Liver (tissue), 3 donors: ENCODE data around the gene BRINP3.

Experiments
- GABPA ChIP-seq, 2 donors: IDR thresholded peaks in 1 of 2; conservative IDR thresholded peaks in 1 of 2; 2 replicates each; pipeline ENCODE4 v1.6.1; 2016; ENCODE audit warnings: antibody characterized with exemption in 2 of 2, mild to moderate bottlenecking in 1 of 2, moderate library complexity in 1 of 2
- RAD21 ChIP-seq, 2 donors: IDR thresholded peaks; 2 replicates each; pipeline ENCODE4 v1.6.1; 2016; ENCODE audit warnings: antibody characterized with exemption in 2 of 2, mild to moderate bottlenecking in 2 of 2
- RXRA ChIP-seq, 2 donors: IDR thresholded peaks; 2 replicates each; pipeline ENCODE4 v1.6.1; 2017 to 2018; ENCODE audit warnings: antibody characterized with exemption in 2 of 2, mild to moderate bottlenecking in 1 of 2
- SP1 ChIP-seq: IDR thresholded peaks from 2 replicates; pipeline ENCODE4 v1.6.1; 2018; ENCODE audit warnings: antibody characterized with exemption, mild to moderate bottlenecking
- TAF1 ChIP-seq: conservative IDR thresholded peaks from 2 replicates; pipeline ENCODE4 v1.6.1; 2016; ENCODE audit warnings: antibody characterized with exemption, mild to moderate bottlenecking
- YY1 ChIP-seq: IDR thresholded peaks from 2 replicates; pipeline ENCODE4 v1.6.1; 2016; ENCODE audit warnings: antibody characterized with exemption, mild to moderate bottlenecking
- TF ChIP-seq, protein P1 (sequence below): fragments of 150-350 bp; IDR thresholded peaks from 2 replicates; pipeline ENCODE4 v1.5.1; 2017; ENCODE audit warnings: improper control_type of control experiment, low read depth, low read length; ENCODE audit not compliant: missing input control
- TF ChIP-seq, protein P2 (sequence below): IDR thresholded peaks from 2 replicates; pipeline ENCODE4 v1.6.1; 2016; ENCODE audit warnings: antibody characterized with exemption, mild to moderate bottlenecking
- TF ChIP-seq, protein P3 (sequence below): IDR thresholded peaks from 2 replicates; pipeline ENCODE4 v1.6.1; 2016; ENCODE audit warnings: antibody characterized with exemption
- TF ChIP-seq, protein P4 (sequence below): IDR thresholded peaks from 2 replicates; pipeline ENCODE4 v1.6.1; 2016; ENCODE audit warnings: antibody characterized with exemption
- donor health status: healthy.
- donor health status: healthy.

DNA sequence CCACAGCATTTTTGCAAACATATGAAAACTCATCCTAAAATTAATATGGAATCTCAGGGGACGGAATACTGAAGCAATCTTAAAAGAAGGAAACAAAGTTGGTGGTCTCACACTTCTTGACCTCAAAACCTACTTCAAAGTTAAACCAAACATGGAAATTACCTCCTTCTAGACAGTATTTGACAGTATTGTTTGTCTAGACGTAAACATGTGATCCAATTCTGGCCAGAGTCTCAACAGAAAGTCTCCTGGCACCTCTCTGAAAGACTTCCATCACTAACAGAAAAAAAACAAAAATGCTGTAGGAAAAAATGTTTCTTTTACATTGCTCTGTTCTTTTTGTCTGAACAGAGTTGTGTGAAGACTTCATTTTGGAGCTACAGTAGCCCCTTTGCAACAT is 99.7 kb downstream of the BRINP3 start:
- TF ChIP-seq, protein P1, sequence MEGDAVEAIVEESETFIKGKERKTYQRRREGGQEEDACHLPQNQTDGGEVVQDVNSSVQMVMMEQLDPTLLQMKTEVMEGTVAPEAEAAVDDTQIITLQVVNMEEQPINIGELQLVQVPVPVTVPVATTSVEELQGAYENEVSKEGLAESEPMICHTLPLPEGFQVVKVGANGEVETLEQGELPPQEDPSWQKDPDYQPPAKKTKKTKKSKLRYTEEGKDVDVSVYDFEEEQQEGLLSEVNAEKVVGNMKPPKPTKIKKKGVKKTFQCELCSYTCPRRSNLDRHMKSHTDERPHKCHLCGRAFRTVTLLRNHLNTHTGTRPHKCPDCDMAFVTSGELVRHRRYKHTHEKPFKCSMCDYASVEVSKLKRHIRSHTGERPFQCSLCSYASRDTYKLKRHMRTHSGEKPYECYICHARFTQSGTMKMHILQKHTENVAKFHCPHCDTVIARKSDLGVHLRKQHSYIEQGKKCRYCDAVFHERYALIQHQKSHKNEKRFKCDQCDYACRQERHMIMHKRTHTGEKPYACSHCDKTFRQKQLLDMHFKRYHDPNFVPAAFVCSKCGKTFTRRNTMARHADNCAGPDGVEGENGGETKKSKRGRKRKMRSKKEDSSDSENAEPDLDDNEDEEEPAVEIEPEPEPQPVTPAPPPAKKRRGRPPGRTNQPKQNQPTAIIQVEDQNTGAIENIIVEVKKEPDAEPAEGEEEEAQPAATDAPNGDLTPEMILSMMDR = no peak
- TF ChIP-seq, protein P2, sequence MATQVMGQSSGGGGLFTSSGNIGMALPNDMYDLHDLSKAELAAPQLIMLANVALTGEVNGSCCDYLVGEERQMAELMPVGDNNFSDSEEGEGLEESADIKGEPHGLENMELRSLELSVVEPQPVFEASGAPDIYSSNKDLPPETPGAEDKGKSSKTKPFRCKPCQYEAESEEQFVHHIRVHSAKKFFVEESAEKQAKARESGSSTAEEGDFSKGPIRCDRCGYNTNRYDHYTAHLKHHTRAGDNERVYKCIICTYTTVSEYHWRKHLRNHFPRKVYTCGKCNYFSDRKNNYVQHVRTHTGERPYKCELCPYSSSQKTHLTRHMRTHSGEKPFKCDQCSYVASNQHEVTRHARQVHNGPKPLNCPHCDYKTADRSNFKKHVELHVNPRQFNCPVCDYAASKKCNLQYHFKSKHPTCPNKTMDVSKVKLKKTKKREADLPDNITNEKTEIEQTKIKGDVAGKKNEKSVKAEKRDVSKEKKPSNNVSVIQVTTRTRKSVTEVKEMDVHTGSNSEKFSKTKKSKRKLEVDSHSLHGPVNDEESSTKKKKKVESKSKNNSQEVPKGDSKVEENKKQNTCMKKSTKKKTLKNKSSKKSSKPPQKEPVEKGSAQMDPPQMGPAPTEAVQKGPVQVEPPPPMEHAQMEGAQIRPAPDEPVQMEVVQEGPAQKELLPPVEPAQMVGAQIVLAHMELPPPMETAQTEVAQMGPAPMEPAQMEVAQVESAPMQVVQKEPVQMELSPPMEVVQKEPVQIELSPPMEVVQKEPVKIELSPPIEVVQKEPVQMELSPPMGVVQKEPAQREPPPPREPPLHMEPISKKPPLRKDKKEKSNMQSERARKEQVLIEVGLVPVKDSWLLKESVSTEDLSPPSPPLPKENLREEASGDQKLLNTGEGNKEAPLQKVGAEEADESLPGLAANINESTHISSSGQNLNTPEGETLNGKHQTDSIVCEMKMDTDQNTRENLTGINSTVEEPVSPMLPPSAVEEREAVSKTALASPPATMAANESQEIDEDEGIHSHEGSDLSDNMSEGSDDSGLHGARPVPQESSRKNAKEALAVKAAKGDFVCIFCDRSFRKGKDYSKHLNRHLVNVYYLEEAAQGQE = no peak
- no peak for TF ChIP-seq RAD21 (IDR thresholded peaks at IDR 0.05)
- no peak for TF ChIP-seq RXRA (IDR thresholded peaks at IDR 0.05)
- no peak for TF ChIP-seq SP1
- TF ChIP-seq, protein P3, sequence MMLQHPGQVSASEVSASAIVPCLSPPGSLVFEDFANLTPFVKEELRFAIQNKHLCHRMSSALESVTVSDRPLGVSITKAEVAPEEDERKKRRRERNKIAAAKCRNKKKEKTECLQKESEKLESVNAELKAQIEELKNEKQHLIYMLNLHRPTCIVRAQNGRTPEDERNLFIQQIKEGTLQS = no peak
- TF ChIP-seq, protein P4, sequence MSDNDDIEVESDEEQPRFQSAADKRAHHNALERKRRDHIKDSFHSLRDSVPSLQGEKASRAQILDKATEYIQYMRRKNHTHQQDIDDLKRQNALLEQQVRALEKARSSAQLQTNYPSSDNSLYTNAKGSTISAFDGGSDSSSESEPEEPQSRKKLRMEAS = no peak
- no peak for TF ChIP-seq TAF1
- TF ChIP-seq GABPA (IDR thresholded peaks at IDR 0.05 in 1 of 2, conservative IDR thresholded peaks at IDR 0.05 in 1 of 2) = no peak
- TF ChIP-seq YY1 = no peak
